Stimulated activated CD8-positive, alpha-beta memory T cell treated with anti-CD3 and anti-CD28 coated beads, Interleukin-7, amount 100 ng/mL, for 1 hour (primary cell): ENCODE results near the gene PCBP3.
"Not testable (repeated sequence)": the region's sequence is repeated elsewhere in the genome, so short reads cannot be mapped to it uniquely, and the experiment has no call there.

ENCODE experiments used
- DNase-seq, 2 donors: peaks; one replicate each; pipeline ENCODE4 v3.0.0-alpha.2; 2020; ENCODE audit warnings: low read depth in 2 of 2

The PCBP3 gene

DNA sequence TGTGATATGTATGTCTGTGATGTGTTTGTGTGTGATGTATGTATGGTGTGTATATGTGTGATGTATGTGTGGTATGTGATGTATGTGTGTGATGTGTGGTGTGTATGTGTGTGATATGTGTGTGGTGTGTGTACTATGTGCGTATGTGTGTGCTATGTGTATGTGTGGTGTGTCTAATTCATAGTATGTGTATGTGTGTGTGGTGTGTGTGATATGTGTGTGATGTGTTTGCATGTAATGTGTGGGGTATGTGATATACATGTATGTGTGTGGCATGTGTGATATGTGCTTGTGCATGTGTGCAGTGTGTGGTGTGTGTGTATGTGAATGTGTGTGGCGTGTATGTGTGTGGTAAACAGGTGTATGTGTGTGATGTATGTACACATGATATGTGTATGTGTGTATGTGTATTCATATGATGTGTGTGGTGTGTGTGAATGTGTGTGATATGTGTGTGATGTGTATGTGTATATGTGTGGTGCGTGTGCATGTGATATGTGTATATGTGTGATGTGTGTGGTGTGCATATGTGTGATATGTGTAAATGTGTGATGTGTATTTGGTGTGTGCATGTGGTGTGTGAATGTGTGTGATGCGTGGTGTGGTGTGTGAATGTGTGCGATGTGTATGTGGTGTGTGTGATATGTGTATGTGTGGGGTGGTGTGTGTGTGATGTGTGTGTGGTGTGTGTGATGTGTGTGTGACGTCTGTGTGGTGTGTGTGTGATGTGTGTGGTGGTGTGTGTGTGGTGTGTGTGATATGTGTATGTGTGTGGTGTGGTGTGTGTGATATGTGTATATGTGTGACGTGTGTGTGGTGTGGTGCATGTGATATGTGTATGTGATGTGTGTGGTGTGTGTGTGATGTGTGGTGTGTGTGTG lies 8.0 kb upstream of the PCBP3 start:
- DNase-seq, result no peak

GRCh38 chr21:45636459-45636858 lies 7.1 kb upstream of the PCBP3 start:
- DNase-seq, result no peak

GRCh38 chr21:45636951-45637646 lies 6.4 kb upstream of the PCBP3 start:
- no peak for DNase-seq

DNA sequence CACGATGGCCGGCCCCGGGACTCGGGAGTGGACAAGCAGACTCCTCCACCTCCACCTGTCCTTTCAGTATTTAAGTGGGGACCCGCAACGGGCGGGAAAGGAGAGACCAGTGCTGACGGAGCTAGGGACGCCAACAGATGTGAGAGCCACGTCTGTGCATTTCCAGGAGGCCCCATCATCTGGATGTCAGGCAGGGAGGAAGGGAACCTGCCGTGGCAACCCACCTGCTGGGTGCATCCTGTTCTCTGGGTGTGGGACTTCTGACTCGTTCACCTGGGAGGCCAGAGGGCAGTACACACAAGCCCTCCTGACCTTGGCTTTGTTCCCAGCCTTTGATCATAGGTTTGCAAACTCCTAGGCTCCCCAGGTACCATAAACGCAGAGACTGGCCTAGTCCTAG lies 5.6 kb upstream of the PCBP3 start:
- no peak for DNase-seq

GRCh38 chr21:45638707-45639106 lies 4.8 kb upstream of the PCBP3 start:
- DNase-seq, result no peak

DNA sequence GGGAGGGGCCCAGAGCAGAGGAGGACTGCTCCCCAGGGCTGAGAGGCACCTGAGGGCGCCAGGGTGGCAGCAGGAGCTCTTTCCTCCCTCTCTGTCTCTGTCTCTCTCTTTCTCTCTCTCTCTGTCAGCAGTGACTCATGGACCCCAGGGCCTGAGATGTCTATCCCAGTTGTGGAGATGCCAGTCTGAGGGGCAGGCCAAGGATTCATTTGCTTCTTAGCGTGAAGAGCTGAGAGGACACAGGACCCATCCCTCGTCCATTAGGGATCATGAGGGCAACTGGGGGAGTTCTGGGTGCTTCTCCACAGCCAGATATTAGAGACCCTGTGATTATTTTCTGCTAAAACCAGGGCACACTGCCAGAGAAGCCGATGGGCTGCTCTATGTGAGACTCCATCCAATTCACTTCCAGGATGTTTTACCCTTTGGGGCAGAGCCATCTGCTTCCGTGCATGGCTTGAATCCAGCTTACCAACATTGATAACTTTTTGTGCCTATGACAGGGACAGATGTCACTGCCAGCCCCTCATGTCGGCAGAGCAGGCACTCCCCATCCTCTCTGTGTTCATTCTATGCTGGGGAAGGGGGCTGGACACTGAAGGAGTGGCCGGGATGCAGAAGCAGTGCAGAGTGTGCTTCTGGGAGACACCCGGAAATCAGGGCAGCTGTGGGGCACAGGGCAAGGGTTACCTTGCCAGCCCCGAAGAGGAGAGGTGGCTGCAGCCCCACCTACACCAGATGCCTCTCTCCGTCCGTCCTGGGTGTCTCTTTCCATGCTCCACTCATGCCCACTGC lies 4.1 kb upstream of the PCBP3 start:
- DNase-seq, result no peak

DNA sequence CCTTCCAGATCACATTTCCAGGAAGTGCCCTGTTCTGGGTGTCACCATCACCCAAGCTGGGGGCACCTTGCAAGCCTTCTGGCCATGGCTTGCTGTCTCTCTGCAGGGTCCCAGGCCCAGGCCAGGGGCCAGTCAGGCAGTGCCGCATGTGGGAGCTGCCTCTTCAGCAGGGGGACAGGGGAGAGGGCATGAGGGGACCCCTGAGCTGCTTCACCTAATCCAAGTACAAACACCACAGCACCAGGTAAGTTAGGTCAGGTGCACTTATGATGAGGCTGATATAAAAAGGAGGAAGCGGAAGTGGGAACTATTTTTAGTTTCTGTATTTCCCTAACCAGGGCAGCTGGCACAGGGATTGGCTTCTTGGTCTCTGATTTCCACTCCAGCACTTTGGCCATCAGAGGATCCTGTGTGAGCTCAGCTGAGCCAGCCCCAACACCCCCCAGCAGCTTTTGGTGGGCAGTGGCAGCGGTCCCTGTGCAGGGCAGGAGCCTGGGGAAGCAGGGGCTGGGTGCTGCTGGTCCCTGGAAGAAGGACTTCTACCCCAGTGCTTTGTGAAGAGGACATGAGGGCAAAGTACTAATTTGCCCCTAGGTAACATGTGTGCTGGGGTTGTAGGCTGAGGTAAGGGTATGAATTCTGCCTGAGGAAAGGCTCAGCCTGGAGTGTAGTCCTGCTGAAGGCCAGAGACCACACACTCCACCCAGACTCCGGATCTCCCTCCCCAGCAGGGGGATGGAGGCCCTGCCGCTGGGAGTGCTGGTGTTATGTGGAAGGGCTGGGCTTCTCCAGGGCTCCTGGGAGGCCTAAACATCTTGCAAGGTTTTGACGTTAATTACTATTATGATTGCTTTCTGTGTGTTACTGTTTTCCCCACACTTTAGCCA lies 3.3 kb upstream of the PCBP3 start:
- no peak for DNase-seq

DNA sequence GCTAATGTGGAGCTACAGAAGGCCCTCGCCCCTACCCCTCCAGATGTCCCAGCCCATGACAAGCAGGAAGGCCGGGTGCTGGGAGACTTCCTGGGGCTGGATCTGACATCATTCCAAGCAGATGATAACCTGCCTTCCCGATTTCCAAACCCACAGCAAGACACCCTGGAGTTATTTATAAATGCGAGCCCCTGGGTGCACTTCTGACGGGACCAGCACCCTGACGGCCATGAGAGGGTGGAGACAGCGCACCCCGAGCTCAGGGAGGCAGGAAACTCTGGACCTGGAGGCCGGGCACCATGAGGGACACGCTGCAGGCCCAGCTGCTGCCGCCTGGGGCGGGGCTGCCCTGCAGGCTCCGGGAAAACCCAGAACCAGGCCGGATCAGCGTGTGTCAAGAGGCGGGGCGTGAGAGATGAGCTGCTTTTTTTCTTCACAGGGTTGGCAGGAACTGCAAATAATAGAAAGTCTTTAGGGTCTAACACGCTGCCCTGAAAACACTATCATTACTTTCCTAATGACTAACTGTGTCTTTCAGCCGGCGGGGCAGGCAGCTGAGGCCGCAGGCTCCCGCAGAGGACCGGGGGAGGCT lies 2.5 kb upstream of the PCBP3 start:
- no peak for DNase-seq

DNA sequence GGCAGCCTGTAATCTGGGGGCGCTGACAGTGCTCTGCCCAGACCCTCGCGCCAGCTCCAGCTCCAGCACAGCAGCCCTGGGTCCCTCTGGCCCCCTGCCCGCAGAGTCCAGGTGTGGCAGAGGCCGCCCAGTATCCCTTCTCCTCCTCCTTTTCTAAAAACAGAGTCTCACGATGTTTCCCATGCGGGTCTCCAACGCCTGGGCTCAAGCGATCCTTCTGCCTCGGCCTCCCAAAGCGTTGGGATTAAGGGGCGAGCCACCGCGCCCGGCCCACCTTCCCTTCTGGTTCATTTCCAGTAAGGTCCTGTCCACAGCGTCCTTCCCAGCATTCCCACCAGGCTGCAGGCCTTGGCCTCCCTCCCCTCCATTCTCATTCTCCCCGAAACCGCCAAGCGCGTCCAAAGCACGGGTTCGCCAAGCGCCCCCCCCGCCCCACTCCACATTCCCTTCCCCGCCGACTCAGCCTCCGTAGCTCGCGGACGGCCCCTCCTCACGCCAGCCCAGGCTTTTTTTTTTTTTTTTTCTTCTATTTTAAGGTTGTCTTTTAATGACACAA lies 2.0 kb upstream of the PCBP3 start:
- DNase-seq, result no peak

DNA sequence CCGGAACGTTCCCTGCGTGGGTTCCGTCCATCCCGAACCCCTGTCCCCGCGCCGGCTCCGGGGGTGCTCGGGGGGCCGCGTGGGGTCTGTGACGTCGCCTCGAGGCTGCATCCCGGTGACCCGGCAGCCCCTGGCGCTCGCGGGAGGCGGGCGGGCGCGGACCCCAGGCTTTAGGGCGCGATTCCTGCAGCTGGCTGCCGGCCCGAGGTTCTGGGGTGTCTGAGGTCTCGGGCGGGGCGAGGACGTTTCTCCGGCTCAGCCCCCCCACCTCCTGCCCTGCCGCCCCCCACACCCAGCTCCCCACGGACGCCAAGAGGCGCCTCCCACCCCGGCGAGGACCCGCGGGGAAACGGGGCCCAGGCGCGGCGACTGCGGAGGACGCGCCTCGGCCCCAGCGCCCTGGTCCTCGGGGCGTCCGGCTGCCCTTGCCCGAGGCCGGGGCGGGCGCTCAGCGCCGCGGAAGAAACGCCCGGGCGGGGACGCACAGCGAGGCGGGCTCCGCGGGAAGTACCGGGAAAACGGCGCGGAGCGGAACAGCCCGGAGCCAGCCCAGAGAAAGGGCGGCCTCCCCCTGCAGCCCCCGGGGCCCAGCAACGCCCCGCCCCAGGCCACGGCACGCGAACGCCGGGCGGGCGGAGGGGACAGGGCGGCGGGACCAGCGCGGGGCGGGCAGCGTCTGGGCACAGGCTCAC lies 1.3 kb upstream of the PCBP3 start:
- DNase-seq, result no peak

- no peak for DNase-seq
Observed at GRCh38 chr21:45644041-45644906, 749 bp downstream of the PCBP3 start.

- no peak for DNase-seq
Observed at GRCh38 chr21:45651921-45652320, 8.4 kb downstream of the PCBP3 start.

DNA sequence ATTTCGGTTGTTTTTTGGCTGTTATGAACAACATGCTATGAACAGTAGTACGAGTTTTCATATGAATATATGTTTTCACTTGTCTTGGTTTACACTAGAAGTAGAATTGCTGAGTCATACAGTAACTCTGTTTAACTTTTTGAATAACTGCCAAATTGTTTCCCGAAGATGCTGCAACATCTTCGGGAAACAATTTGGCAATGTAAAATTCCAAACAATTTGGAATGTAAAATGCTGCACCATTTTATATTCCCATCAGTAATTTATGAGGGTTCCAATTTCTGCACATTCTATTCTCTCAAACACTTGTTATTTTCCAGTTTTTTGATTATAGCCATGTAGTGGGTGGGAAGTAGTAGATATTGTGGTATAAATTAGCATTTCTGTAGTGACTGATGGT lies 11.6 kb downstream of the PCBP3 start:
- no peak for DNase-seq

DNA sequence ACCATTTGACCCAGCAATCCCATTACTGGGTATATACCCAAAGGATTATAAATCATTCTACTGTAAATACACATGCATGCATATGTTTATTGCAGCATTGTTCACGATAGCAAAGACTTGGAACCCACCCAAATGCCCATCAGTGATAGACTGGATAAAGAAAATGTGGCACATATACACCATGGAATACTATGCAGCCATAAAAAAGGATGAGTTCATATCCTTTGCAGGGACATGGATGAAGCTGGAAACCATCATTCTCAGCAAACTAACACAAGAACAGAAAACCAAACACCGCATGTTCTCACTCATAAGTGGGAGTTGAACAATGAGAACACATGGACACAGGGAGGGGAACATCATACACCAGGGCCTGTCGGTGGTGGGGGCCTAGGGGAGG lies 12.6 kb downstream of the PCBP3 start:
- not testable (repeated sequence) for DNase-seq

- DNase-seq, result not testable (repeated sequence)
Observed at GRCh38 chr21:45661913-45662622, 18.5 kb downstream of the PCBP3 start.

GRCh38 chr21:45662623-45663245 lies 19.2 kb downstream of the PCBP3 start:
- DNase-seq, result not testable (repeated sequence)

DNA sequence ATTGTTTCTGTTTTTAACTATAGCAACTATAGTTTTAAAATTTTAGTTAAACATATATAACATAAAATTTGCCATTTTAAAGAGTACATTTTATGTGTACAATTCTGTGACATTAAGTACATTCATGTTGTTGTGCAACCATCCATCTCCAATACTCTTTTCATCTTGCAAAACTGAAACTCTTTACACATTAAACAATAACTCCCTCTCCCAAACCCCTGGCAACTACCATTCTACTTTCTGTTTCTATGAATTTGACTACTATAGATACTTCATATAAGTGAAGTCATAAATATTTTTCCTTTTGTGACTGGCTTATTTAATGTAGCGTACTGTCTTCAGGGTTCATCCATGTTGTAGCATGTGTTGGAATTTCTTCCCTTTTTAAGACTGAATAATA lies 25.9 kb downstream of the PCBP3 start:
- DNase-seq, result no peak

GRCh38 chr21:45670731-45671130 lies 27.2 kb downstream of the PCBP3 start:
- no peak for DNase-seq
